HCT116 (cell line): ENCODE results near the gene CDH13. TPM values are rescaled to one million over a fixed set of nuclear protein-coding genes. Genes with fewer than 3 reads are reported as not detected.

Experiments used
- ATAC-seq: fragments of 200-7000 bp; cut with Tn5 transposase; 2 replicates; pipeline ENCODE4 v1.9.1; 2020; ENCODE audit warnings: mild to moderate bottlenecking, moderate library complexity
- BruUV-seq: library from RNA; stranded (reverse); fragments of 400-500 nt; replicated peaks from 2 replicates; lab custom pipeline; 2021; lab: Mats Ljungman, UMichigan
- CTCF ChIA-PET: fragments of 300-600 bp; sonication (Branson Sonifier 250); formaldehyde crosslinking; loops from one replicate; lab custom pipeline; 2021; ENCODE audit warnings: antibody characterized with exemption; lab: Charles Lee
- POLR2A ChIA-PET: fragments of 300-600, 350-600 bp; sonication (Branson Sonifier 250); formaldehyde crosslinking; loops from one replicate; lab custom pipeline; 2021; ENCODE audit warnings: antibody characterized with exemption; lab: Charles Lee
- RAD21 ChIA-PET, 2 experiments: fragments of 300-600 bp; sonication (Branson Sonifier 250); formaldehyde crosslinking; loops; one replicate each; lab custom pipeline; 2023; ENCODE audit warnings: low total read pairs in 2 of 2; ENCODE audit not compliant: uncharacterized antibody in 2 of 2, unreplicated experiment in 2 of 2, low non-redundant PET in 1 of 2; lab: Charles Lee
- DNase-seq: peaks from one replicate; pipeline ENCODE4 v3.0.0-alpha.2; 2010; ENCODE audit warnings: low read depth, low spot score
- H2AFZ ChIP-seq: fragments of 200-600 bp; shearing (Covaris generic), sonication (generic); 2 replicates; pipeline ENCODE4 v1.6.1; 2017; ENCODE audit warnings: low read depth, mixed run types, mixed read lengths, antibody characterized with exemption, low read length; ENCODE audit not compliant: poor library complexity, severe bottlenecking
- H3K27ac ChIP-seq: 2 replicates; pipeline ENCODE4 v1.5.1; 2012; ENCODE audit warnings: low read depth, low read length
- H3K27me3 ChIP-seq: fragments of 200-600 bp; sonication (generic); 2 replicates; pipeline ENCODE4 v1.6.1; 2016; ENCODE audit warnings: mixed run types, low read length, mixed read lengths; ENCODE audit not compliant: insufficient read depth
- H3K36me3 ChIP-seq, 2 experiments: fragments of 200-500 bp in 1 of 2; fragments of 200-600 bp in 1 of 2; sonication (Bioruptor generic) in 1 of 2; sonication (generic) in 1 of 2; 2 replicates each; pipeline versions ENCODE4 v1.5.1 to v1.6.1; 2014 to 2016; ENCODE audit warnings: low read length in 2 of 2, inconsistent platforms in 1 of 2, mixed read lengths in 1 of 2, mixed run types in 1 of 2; ENCODE audit not compliant: insufficient read depth in 2 of 2, control insufficient read depth in 1 of 2
- H3K4me1 ChIP-seq, 2 experiments: fragments of 200-600 bp in 1 of 2; sonication (generic) in 1 of 2; 2 replicates each; pipeline versions ENCODE4 v1.5.1 to v1.6.1; 2012 to 2017; ENCODE audit warnings: low read length in 2 of 2, inconsistent platforms in 1 of 2, mild to moderate bottlenecking in 1 of 2, mixed read lengths in 1 of 2, mixed run types in 1 of 2, moderate library complexity in 1 of 2; ENCODE audit not compliant: insufficient read depth in 2 of 2, control insufficient read depth in 1 of 2
- H3K4me2 ChIP-seq: fragments of 200-600 bp; sonication (generic); 2 replicates; pipeline ENCODE4 v1.6.1; 2017; ENCODE audit warnings: mixed run types, low read length, mixed read lengths
- H3K4me3 ChIP-seq, 2 experiments: fragments of 200-600 bp in 1 of 2; sonication (generic) in 1 of 2; replicated peaks in 1 of 2; 2 replicates each; pipeline ENCODE4 v1.5.1; 2011 to 2016; ENCODE audit warnings: low read length in 2 of 2, control low read depth in 1 of 2, low read depth in 1 of 2, mild to moderate bottlenecking in 1 of 2, mixed read lengths in 1 of 2, mixed run types in 1 of 2
- H3K79me2 ChIP-seq: fragments of 200-600 bp; sonication (generic); 2 replicates; pipeline ENCODE4 v1.6.1; 2017; ENCODE audit warnings: mild to moderate bottlenecking, mixed run types, low read length, moderate library complexity, mixed read lengths; ENCODE audit not compliant: insufficient read depth
- H3K9ac ChIP-seq: fragments of 200-600 bp; sonication (generic); 2 replicates; pipeline ENCODE4 v1.6.1; 2016; ENCODE audit warnings: low read length, mixed read lengths
- H3K9me2 ChIP-seq: fragments of 200-600 bp; sonication (generic), shearing (Covaris generic); 2 replicates; pipeline ENCODE4 v1.6.1; 2017; ENCODE audit warnings: mixed run types, mild to moderate bottlenecking, moderate library complexity; ENCODE audit not compliant: insufficient read depth
- H3K9me3 ChIP-seq, 2 experiments: fragments of 200-500 bp in 1 of 2; fragments of 200-600 bp in 1 of 2; sonication (Bioruptor generic) in 1 of 2; sonication (generic) in 1 of 2; 2 replicates each; pipeline ENCODE4 v1.6.1; 2014 to 2017; ENCODE audit warnings: low read length in 2 of 2, mixed read lengths in 2 of 2, inconsistent platforms in 1 of 2, low read depth in 1 of 2, mild to moderate bottlenecking in 1 of 2, mixed run types in 1 of 2, moderate library complexity in 1 of 2; ENCODE audit not compliant: control insufficient read depth in 1 of 2, insufficient read depth in 1 of 2
- H4K20me1 ChIP-seq: fragments of 200-600 bp; sonication (generic), shearing (Covaris generic); 2 replicates; pipeline ENCODE4 v1.6.1; 2017; ENCODE audit warnings: mixed run types, mild to moderate bottlenecking, moderate library complexity; ENCODE audit not compliant: insufficient read depth
- ATF3 ChIP-seq: IDR thresholded peaks from 2 replicates; pipeline ENCODE4 v1.6.1; 2012
- CBX3 ChIP-seq: IDR thresholded peaks from 2 replicates; pipeline ENCODE4 v1.6.1; 2012; ENCODE audit warnings: low read depth
- CEBPB ChIP-seq: IDR thresholded peaks from 2 replicates; pipeline ENCODE4 v1.6.1; 2012; ENCODE audit warnings: low read depth
- CTCF ChIP-seq, 3 experiments: fragments of 200-600 bp in 1 of 3; sonication (generic) in 1 of 3; IDR thresholded peaks in 2 of 3; conservative IDR thresholded peaks in 1 of 3; 2 replicates each; pipeline ENCODE4 v1.5.1; 2012 to 2017; ENCODE audit warnings: low read depth in 2 of 3, low read length in 2 of 3, antibody characterized with exemption in 1 of 3, borderline replicate concordance in 1 of 3, control low read depth in 1 of 3, mild to moderate bottlenecking in 1 of 3, mixed read lengths in 1 of 3, mixed run types in 1 of 3, moderate library complexity in 1 of 3; ENCODE audit not compliant: insufficient read depth in 1 of 3
- FOSL1 ChIP-seq: IDR thresholded peaks from 2 replicates; pipeline ENCODE4 v1.6.1; 2012; ENCODE audit warnings: low read depth
- POLR2AphosphoS5 ChIP-seq: IDR thresholded peaks from 2 replicates; pipeline ENCODE4 v1.6.1; 2011; ENCODE audit warnings: mild to moderate bottlenecking, low read depth, low read length, moderate library complexity
- RAD21 ChIP-seq: IDR thresholded peaks from 2 replicates; pipeline ENCODE4 v1.6.1; 2012; ENCODE audit warnings: low read depth, mild to moderate bottlenecking
- REST ChIP-seq: IDR thresholded peaks from 2 replicates; pipeline ENCODE4 v1.6.1; 2012; ENCODE audit warnings: low read depth
- SIN3A ChIP-seq: IDR thresholded peaks from 2 replicates; pipeline ENCODE4 v1.6.1; 2012; ENCODE audit warnings: low read depth
- SP1 ChIP-seq: IDR thresholded peaks from 2 replicates; pipeline ENCODE4 v1.6.1; 2012; ENCODE audit warnings: low read depth
- SRF ChIP-seq: IDR thresholded peaks from 2 replicates; pipeline ENCODE4 v1.6.1; 2012; ENCODE audit warnings: low read depth
- TCF7L2 ChIP-seq: IDR thresholded peaks from 2 replicates; pipeline ENCODE4 v1.7.0; 2011; ENCODE audit warnings: borderline replicate concordance, inconsistent platforms; ENCODE audit not compliant: insufficient read depth, insufficient read length; ENCODE audit errors: extremely low read depth
- YY1 ChIP-seq: IDR thresholded peaks from 2 replicates; pipeline ENCODE4 v1.6.1; 2011; ENCODE audit warnings: low read length, low read depth, moderate library complexity, mild to moderate bottlenecking; ENCODE audit not compliant: insufficient replicate concordance; ENCODE audit errors: extremely low read depth
- ZNF274 ChIP-seq: fragments of 200-500 bp; sonication (Bioruptor generic); IDR thresholded peaks from 2 replicates; pipeline ENCODE4 v1.6.1; 2014; ENCODE audit warnings: mild to moderate bottlenecking, low read depth, low read length, inconsistent platforms
- intact Hi-C: fragments of 100-400 bp; cut with micrococcal nuclease; formaldehyde crosslinking; loops from 2 replicates; pipeline ENCODE4 v1.10.0; 2022
- total RNA-seq: library from RNA; stranded (reverse); gene quantifications from one replicate; pipeline ENCODE4 v1.2.1, GENCODE V29; 2021; ENCODE audit not compliant: unreplicated experiment
- TF ChIP-seq, protein P1 (sequence below): IDR thresholded peaks from 2 replicates; pipeline ENCODE4 v1.6.1; 2012

CDH13 gene
- total RNA-seq, 1 experiment from 2014 or later = not detected

- H2AFZ ChIP-seq = no peak overlapping the region
- H3K4me1 ChIP-seq = no peaks in the 10 kb centered on the region
- no peak overlapping the region for H3K27ac ChIP-seq
- H3K27me3 ChIP-seq = peaks cover 23% of the 10 kb centered on the region; the same call in 1 of the 2 replicates
- no peak for DNase-seq
- H3K4me2 ChIP-seq = no peak overlapping the region
- 0 out of 4 replicates have a peak, but pooled peaks cover 0 to 3% of the 10 kb centered on the region in 2 experiments for H3K9me3 ChIP-seq
- TF ChIP-seq ATF3 = no peak
- TF ChIP-seq, protein P1, sequence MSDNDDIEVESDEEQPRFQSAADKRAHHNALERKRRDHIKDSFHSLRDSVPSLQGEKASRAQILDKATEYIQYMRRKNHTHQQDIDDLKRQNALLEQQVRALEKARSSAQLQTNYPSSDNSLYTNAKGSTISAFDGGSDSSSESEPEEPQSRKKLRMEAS = no peak
- ChIA-PET CTCF (no interaction called here), RAD21 (no interaction called here), POLR2A (no interaction called here)
- no peak overlapping the region for H3K9ac ChIP-seq
- H3K36me3 ChIP-seq = no peaks in the 10 kb centered on the region
- no peaks in the 10 kb centered on the region for H3K9me2 ChIP-seq
- no peak for ATAC-seq
- H4K20me1 ChIP-seq = no peaks in the 10 kb centered on the region
- no TSS peak for BruUV-seq
- no peak overlapping the region for H3K4me3 ChIP-seq
- intact Hi-C loops = no loop called here
- H3K79me2 ChIP-seq = no peaks in the 10 kb centered on the region
Measured at GRCh38 chr16:82586130-82586529, 40.6 kb upstream of the CDH13 start.

DNA sequence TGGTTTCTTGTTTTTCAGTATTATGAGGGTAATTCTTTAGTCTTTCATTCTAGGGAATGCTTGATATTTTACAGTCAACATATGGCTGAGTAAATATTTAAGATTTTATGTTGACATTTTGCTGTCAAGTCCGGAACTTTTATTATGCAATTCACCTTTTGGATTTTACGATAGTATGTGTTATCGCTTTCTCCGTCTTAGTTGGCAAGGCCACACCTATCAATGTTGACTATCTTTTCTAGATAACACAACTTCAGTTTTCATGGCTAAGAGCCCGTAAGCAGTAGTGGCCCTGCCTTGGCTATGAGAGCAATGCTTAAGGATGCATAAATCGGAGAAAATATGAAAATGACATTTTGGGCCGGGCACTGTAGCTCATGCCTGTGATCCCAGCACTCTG, 39.5 kb upstream of the CDH13 start:
- POLR2A ChIA-PET = no interaction called here
- H2AFZ ChIP-seq = no peak overlapping the region
- no peaks in the 10 kb centered on the region for H4K20me1 ChIP-seq
- DNase-seq (no peak), ATAC-seq (no peak)
- intact Hi-C loops = no loop called here
- no peak overlapping the region for H3K9ac ChIP-seq
- H3K4me3 ChIP-seq = no peak overlapping the region
- no TSS peak for BruUV-seq
- RAD21 ChIA-PET = no interaction called here
- H3K36me3 ChIP-seq = no peaks in the 10 kb centered on the region
- no peak overlapping the region for H3K4me2 ChIP-seq
- peaks cover 23% of the 10 kb centered on the region; the same call in 1 of the 2 replicates for H3K27me3 ChIP-seq
- H3K4me1 ChIP-seq = no peaks in the 10 kb centered on the region
- H3K9me2 ChIP-seq = no peaks in the 10 kb centered on the region
- 0 out of 4 replicates have a peak, but pooled peaks cover 0 to 3% of the 10 kb centered on the region in 2 experiments for H3K9me3 ChIP-seq
- no peak overlapping the region for H3K27ac ChIP-seq
- H3K79me2 ChIP-seq = no peaks in the 10 kb centered on the region
- CTCF ChIA-PET = no interaction called here
- TF ChIP-seq FOSL1 = no peak
- no peak for TF ChIP-seq CBX3
- TF ChIP-seq REST = no peak
- no peak for TF ChIP-seq RAD21
- no peak for TF ChIP-seq ZNF274
- TF ChIP-seq YY1 = no peak
- TF ChIP-seq SP1 = no peak
- TF ChIP-seq CEBPB = no peak
- no peak for TF ChIP-seq SIN3A
- TF ChIP-seq SRF = no peak
- TF ChIP-seq POLR2AphosphoS5 = no peak
- TF ChIP-seq, protein P1 = no peak
- no peak for TF ChIP-seq TCF7L2
- TF ChIP-seq CTCF (IDR thresholded peaks at IDR 0.05 in 2 of 3, conservative IDR thresholded peaks at IDR 0.05 in 1 of 3; ENCODE audit: borderline replicate concordance in 1 of 3, insufficient read depth in 1 of 3, low read depth in 2 of 3, low read length in 2 of 3) = no peak
